Activated naive CD4-positive, alpha-beta T cell treated with Interleukin-2 at 50 U/mL for 16 hours (primary cell): Measurements from ENCODE around the gene CYB561.

Experiments used
- DNase-seq: peaks from one replicate; pipeline ENCODE4 v3.0.0-alpha.2; 2020

CYB561 gene

GRCh38 chr17:63405741-63406261 is 40.3 kb downstream of the CYB561 start:
- no peak for DNase-seq

GRCh38 chr17:63405020-63405419 is 41.1 kb downstream of the CYB561 start:
- DNase-seq: no peak

- no peak for DNase-seq
These were observed 43.5 kb downstream of the CYB561 start for GRCh38 chr17:63402431-63403212.

- no peak for DNase-seq
These were observed 46.2 kb downstream of the CYB561 start for GRCh38 chr17:63399856-63400255.

GRCh38 chr17:63399316-63399715 is 46.8 kb downstream of the CYB561 start:
- DNase-seq: no peak

GRCh38 chr17:63398680-63399079 is 47.4 kb downstream of the CYB561 start:
- no peak for DNase-seq

GRCh38 chr17:63395075-63395805 is 50.9 kb downstream of the CYB561 start:
- no peak for DNase-seq

GRCh38 chr17:63390090-63390489 is 56.0 kb downstream of the CYB561 start:
- no peak for DNase-seq

- no peak for DNase-seq
These were observed 58.3 kb downstream of the CYB561 start for GRCh38 chr17:63387656-63388340.

- DNase-seq: no peak
These were observed 63.3 kb downstream of the CYB561 start for GRCh38 chr17:63382826-63383225.
